HUES64 (cell line): Measurements from ENCODE around the gene RAB6A.

Experiments
- H3K27ac ChIP-seq: 2 replicates; pipeline ENCODE4 v1.7.0; 2013; ENCODE audit warnings: low read depth, low read length, inconsistent platforms
- H3K27me3 ChIP-seq: 2 replicates; pipeline ENCODE4 v1.6.1; 2013; ENCODE audit warnings: mild to moderate bottlenecking, low read length; ENCODE audit not compliant: insufficient read depth
- H3K36me3 ChIP-seq: 2 replicates; pipeline ENCODE4 v1.6.1; 2013; ENCODE audit warnings: mild to moderate bottlenecking, low read length; ENCODE audit not compliant: insufficient read depth
- H3K4me1 ChIP-seq: 2 replicates; pipeline ENCODE4 v1.6.1; 2013; ENCODE audit warnings: mild to moderate bottlenecking, low read length, moderate library complexity; ENCODE audit not compliant: insufficient read depth
- H3K4me3 ChIP-seq: 2 replicates; pipeline ENCODE4 v1.5.1; 2013; ENCODE audit warnings: mild to moderate bottlenecking, low read length, moderate library complexity
- H3K9ac ChIP-seq: 2 replicates; pipeline ENCODE4 v1.6.1; 2013; ENCODE audit warnings: mild to moderate bottlenecking, low read depth, low read length
- H3K9me3 ChIP-seq: 2 replicates; pipeline ENCODE4 v1.6.1; 2013; ENCODE audit warnings: low read depth, low read length; ENCODE audit not compliant: insufficient read depth
- WGBS: fragments of 150-250, 120-280 bp; methylation state at CpG from one replicate; pipeline ENCODE4 v1.1.7; 2013; ENCODE audit warnings: missing lambda C conversion rate; 5-methylcytosine and 5-hydroxymethylcytosine counted together

Gene RAB6A

DNA sequence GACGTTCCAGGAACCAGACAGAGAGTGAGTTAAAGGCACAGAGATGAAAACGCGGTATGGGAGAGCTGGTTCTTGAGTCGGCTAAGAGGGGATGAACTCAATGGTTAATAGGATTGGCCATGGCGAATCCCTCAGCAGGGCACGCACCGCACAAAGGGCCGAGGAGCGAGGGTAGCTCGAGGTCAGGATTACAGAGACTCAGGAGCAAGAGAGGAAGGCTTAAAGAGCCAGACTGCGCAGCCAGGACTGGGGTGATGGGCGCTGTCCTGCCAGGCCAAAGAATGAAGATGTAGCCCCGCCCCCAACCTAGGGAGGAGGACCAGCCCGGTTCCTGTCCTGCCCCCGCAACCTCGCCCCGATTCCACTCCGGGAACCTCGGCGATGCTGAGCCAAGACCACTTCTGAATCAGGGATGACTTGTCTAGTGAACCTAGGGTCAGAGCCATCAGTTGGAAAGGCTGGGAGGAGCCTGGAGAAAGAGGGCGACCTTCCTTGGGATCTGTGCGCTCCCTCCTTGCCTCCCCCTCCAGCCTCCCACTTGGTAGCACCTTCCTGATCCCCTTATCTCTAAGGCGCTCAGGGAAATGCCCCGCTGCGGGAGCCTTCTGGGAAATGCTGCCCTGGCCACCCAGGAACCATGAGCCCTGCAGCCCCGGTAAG lies 114.8 kb downstream of the RAB6A start, which contains the start of gene PLEKHB1:
PLEKHB1 (plus strand) TSS at position 610 of the 660 bp plus-strand sequence; CDS start at position 638, 28 bp downstream.
- H3K9ac ChIP-seq, result peak within 1 kb of the TSS; percentile 35; the same call in 1 of the 2 replicates
- H3K36me3 ChIP-seq, result no peaks in the 10 kb centered on the region
- H3K4me3 ChIP-seq, result peak within 1 kb of the TSS; percentile 49

DNA sequence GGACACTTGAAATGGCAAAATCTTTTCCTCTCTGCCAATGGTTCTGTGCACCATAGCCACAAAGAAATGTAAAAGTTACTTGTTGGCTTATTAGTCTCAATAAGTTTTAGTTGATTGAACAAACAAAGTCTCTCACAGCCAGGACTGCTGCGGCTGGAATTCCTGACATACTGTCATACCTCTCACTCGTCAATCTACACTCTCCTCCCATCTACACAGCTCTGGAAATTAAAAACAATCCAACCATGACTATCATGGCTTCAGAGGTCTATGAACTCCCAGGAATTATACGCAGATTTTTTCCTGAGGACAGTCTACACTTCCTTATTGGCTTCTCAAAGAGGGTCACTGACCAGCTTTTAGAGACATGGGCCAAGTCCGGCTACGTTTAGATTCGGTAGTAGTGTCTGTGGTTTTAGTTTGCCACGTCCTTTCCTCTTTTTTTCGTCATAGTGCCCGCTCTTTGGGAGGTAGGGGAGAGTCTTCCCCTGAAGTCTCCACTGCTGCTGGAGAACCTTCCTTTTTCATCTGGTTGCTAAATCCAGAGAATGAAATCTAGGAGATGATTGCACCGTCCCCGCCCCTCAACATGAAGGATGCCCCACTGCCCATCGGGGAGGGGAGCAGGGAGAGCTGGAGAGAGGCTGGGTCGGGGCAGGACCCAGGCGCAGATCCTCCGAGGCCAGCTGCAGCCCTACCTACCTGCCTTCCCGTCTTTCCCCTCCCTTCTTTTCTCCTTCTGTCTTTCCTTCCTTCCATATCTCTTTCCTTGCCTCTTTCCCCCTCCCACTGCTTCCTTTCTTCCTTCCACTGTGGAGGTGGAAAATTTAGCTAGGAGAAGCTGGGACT lies 115.5 kb downstream of the RAB6A start:
- Histone ChIP-seq H3K4me3 (peak overlapping the region; percentile 49), H3K4me1 (peaks cover 31% of the 10 kb centered on the region), H3K9me3 (no peaks in the 10 kb centered on the region), H3K27me3 (no peaks in the 10 kb centered on the region; the same call in 1 of the 2 replicates), H3K9ac (peak overlapping the region; percentile 35; the same call in 1 of the 2 replicates), H3K36me3 (no peaks in the 10 kb centered on the region), H3K27ac (peak overlapping the region; percentile 6; the same call in 1 of the 2 replicates)
- 39% methylated on average over 16 of the region's 16 CpGs for WGBS

More for the DNA sequence above, 114.8 kb downstream of the RAB6A start, which contains the start of gene PLEKHB1:
- H3K27me3 ChIP-seq, result no peaks in the 10 kb centered on the region; the same call in 1 of the 2 replicates
- peak within 1 kb of the TSS; percentile 49; the same call in 1 of the 2 replicates for H3K27ac ChIP-seq
- no peaks in the 10 kb centered on the region for H3K9me3 ChIP-seq
- 7% methylated on average over 26 of the region's 26 CpGs for WGBS
- H3K4me1 ChIP-seq, result peaks cover 31% of the 10 kb centered on the region

DNA sequence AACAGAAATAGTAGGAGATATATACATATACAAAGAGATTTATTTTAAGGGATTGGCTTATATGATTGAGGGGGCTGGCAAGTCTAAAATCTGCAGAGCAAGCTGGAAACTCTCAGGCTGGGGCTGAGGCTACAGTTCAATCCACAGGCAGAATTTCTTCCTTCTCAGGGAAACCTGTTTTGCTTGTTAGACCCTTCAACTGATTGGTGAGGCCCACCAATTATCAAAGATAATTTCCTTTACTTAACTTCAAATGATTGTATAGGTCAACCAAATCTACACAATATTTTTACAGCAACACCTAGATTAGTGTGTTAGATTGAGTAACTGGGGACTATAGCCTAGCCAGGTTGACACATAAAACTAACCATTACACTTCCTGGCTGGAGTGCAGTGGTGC lies 119.2 kb downstream of the RAB6A start:
- Histone ChIP-seq H3K9me3 (no peaks in the 10 kb centered on the region), H3K27ac (no peak overlapping the region)

DNA sequence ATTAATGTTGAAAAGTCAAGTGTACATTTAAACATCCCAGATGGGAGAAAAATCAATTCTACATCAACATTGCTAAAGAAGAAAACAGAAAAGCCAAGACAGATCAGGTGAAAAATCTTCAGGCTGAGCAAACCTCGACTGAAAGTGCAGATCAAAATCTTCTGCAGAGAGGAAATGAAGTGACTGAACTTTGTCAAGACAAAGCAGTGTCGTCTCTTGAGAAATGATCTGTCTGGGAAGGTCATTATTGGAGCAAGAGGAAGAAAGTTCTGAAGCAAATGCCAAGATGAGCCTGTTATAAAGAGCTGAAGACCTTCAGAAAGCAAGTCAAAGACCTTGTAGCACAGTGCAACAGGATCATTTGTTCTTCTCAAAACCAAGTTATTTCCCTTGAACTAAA lies 120.3 kb downstream of the RAB6A start:
- no peak overlapping the region for H3K27ac ChIP-seq
- H3K4me1 ChIP-seq, result peaks cover 6% of the 10 kb centered on the region
- H3K4me3 ChIP-seq, result no peak overlapping the region
- H3K27me3 ChIP-seq, result no peaks in the 10 kb centered on the region; the same call in 1 of the 2 replicates
- H3K9ac ChIP-seq, result no peak overlapping the region
- 82% methylated on average over 2 of the region's 2 CpGs for WGBS
- H3K9me3 ChIP-seq, result no peaks in the 10 kb centered on the region
- no peaks in the 10 kb centered on the region for H3K36me3 ChIP-seq

More for the DNA sequence above, 119.2 kb downstream of the RAB6A start:
- Histone ChIP-seq H3K9ac (no peak overlapping the region), H3K4me1 (peaks cover 9% of the 10 kb centered on the region), H3K27me3 (no peaks in the 10 kb centered on the region; the same call in 1 of the 2 replicates), H3K36me3 (no peaks in the 10 kb centered on the region), H3K4me3 (no peak overlapping the region)

DNA sequence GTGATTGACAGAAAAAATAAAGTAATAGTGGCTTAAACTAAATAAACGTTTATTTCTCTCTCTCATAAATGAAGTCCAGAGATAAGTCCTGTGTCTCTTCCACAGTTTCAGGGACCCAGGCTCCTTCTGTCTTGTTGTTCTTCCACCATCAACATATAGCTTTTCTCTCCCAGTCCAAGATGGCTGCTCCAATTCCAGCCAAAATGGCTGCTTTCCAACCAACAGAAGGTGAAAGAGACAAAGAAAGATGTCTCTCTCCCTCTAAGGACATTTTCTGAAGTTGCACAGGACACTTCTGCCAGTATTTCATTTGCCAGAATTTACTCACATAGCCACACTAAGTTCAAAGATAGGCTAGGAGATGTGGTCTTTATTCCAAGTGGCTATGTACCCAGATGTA lies 123.9 kb downstream of the RAB6A start:
- WGBS, result 72% methylated on average over 1 of the region's 1 CpG
- no peaks in the 10 kb centered on the region for H3K36me3 ChIP-seq

DNA sequence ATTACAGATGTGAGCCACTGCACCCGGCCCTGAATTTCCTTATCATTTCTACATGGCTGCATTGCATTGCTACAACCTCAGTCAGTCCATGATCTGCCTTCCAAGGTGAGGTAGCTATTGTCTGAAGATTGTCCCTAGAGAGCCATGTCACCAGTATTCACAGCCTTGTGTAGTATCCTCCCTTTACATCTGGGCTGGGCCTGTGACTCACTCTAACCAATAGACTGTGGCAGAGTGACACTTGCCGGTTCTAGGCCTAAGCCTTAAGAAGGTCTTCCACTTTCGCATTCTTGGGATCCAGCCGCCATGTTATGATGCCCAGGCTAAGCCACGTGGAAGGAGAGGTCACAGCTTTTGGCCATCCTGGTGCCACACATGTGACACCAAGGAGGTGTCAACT lies 124.6 kb downstream of the RAB6A start:
- Histone ChIP-seq H3K4me3 (no peak overlapping the region), H3K9ac (no peak overlapping the region), H3K27ac (no peak overlapping the region), H3K4me1 (peaks cover 9% of the 10 kb centered on the region; the same call in 1 of the 2 replicates), H3K27me3 (peaks cover 4% of the 10 kb centered on the region; the same call in 1 of the 2 replicates), H3K36me3 (no peaks in the 10 kb centered on the region), H3K9me3 (no peaks in the 10 kb centered on the region)
- 92% methylated on average over 5 of the region's 5 CpGs for WGBS

More for the DNA sequence above, 123.9 kb downstream of the RAB6A start:
- H3K9me3 ChIP-seq, result no peaks in the 10 kb centered on the region
- no peaks in the 10 kb centered on the region for H3K27me3 ChIP-seq
- H3K4me3 ChIP-seq, result no peak overlapping the region
- H3K4me1 ChIP-seq, result peaks cover 9% of the 10 kb centered on the region; the same call in 1 of the 2 replicates
- no peak overlapping the region for H3K27ac ChIP-seq
- H3K9ac ChIP-seq, result no peak overlapping the region

DNA sequence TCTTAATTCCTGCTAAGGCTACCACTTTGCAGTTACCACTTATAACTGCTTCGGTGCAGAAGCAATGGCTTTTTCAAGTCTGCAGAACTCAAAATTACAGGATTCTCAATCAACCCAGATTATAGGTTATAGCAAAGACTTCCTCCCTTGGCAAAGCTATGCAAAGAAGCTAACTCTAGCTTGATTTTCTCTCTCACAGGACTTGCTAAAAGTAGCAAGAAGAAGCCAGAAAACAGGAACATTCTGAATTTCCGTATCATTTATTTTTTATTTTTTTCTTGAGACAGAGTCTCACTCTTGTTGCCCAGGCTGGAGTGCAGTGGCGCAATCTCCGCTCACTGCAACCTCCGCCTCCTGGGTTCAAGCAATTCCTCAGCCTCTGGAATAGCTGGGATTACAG lies 125.2 kb downstream of the RAB6A start:
- no peak overlapping the region for H3K9ac ChIP-seq
- H3K4me1 ChIP-seq, result peaks cover 9% of the 10 kb centered on the region; the same call in 1 of the 2 replicates
- H3K27me3 ChIP-seq, result peaks cover 7% of the 10 kb centered on the region; the same call in 1 of the 2 replicates
- H3K9me3 ChIP-seq, result no peaks in the 10 kb centered on the region
- no peak overlapping the region for H3K4me3 ChIP-seq
- no peak overlapping the region for H3K27ac ChIP-seq
- no peaks in the 10 kb centered on the region for H3K36me3 ChIP-seq
- WGBS, result 95% methylated on average over 5 of the region's 5 CpGs

DNA sequence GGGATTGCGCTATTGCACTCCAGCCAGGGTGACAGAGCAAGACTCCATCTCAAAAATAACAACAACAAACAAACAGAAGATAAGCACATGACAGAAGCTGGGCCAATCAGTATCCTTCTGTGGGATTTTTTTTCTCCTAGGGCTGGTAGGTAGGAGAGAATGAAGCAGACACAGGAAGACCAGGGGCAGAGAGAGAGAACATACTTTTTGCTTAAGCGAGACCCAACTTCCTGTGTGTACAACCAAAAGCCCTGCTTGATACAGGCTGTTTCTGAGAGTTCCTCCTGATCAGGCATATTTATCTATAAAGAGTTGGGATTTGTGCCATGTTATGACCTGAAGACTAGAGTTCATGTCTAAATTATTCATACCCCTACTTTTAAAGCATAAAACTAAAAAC lies 126.9 kb downstream of the RAB6A start:
- H3K9ac ChIP-seq, result no peak overlapping the region
- peaks cover 20% of the 10 kb centered on the region for H3K4me1 ChIP-seq
- WGBS, result 97% methylated on average over 2 of the region's 2 CpGs
- H3K4me3 ChIP-seq, result no peak overlapping the region
- H3K27me3 ChIP-seq, result peaks cover 23% of the 10 kb centered on the region; the same call in 1 of the 2 replicates
- H3K27ac ChIP-seq, result no peak overlapping the region
- no peaks in the 10 kb centered on the region for H3K9me3 ChIP-seq
- H3K36me3 ChIP-seq, result no peaks in the 10 kb centered on the region

DNA sequence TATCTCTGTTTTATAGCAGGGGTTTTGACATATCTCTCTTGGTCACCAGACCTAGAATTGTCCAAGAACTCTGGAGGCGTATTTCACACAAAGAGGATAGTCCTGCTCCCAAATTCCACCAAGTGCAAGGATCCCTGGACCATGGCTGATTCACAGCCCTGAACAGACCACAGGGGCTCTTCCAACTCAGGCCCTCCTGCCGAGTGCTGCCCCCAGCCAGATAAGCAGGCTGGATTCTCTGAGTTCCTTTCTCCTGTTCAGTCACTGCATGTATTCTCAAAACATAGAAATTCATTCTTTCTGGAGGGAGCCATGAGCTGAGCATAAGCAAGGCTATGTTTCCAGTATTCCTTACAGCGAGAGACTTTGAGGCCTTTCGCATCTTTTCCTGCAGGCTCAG lies 127.9 kb downstream of the RAB6A start:
- no peak overlapping the region for H3K27ac ChIP-seq
- H3K4me1 ChIP-seq, result peaks cover 27% of the 10 kb centered on the region
- H3K27me3 ChIP-seq, result peaks cover 27% of the 10 kb centered on the region; the same call in 1 of the 2 replicates
- no peak overlapping the region for H3K9ac ChIP-seq
- H3K4me3 ChIP-seq, result no peak overlapping the region
- H3K36me3 ChIP-seq, result no peaks in the 10 kb centered on the region
- 87% methylated on average over 4 of the region's 4 CpGs for WGBS
- no peaks in the 10 kb centered on the region for H3K9me3 ChIP-seq

DNA sequence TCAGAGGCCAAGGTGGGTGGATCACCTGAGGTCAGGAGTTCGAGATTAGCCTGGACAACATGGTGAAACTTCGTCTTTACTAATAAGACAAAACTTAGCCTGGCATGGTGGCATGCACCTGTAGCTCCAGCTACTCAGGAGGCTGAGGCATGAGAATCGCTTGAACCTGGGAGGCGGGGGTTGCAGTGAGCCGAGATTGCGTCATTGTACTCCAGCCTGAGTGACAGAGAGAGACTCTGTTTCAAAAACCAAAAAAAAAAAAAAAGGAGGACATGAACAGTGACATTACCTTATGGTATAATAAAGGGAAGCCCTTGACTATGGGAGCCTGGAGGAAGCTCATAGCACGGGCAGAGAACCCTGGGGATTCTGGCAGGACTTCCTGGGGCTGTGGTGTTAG lies 131.0 kb downstream of the RAB6A start:
- peaks cover 44% of the 10 kb centered on the region; the same call in 1 of the 2 replicates for H3K27me3 ChIP-seq

More for the DNA sequence above, 131.0 kb downstream of the RAB6A start:
- Histone ChIP-seq H3K4me3 (no peak overlapping the region), H3K27ac (no peak overlapping the region), H3K9ac (no peak overlapping the region), H3K36me3 (no peaks in the 10 kb centered on the region), H3K4me1 (peaks cover 30% of the 10 kb centered on the region), H3K9me3 (no peaks in the 10 kb centered on the region)
- WGBS, result 78% methylated on average over 7 of the region's 7 CpGs
